Measurements from ENCODE around the gene SMCR8. TPM values are rescaled to one million over a fixed set of nuclear protein-coding genes. Genes with fewer than 3 reads are reported as not detected.
A peak's percentile ranks its signal among the peaks of the same experiment; 100 is the strongest.

SMCR8 gene
- total and polyA plus RNA-seq, 2 of the 8 experiments (the other 6 are each of a cell fraction or from before 2014, with no cell fraction given) = 6.9 to 18.5 TPM

DNA sequence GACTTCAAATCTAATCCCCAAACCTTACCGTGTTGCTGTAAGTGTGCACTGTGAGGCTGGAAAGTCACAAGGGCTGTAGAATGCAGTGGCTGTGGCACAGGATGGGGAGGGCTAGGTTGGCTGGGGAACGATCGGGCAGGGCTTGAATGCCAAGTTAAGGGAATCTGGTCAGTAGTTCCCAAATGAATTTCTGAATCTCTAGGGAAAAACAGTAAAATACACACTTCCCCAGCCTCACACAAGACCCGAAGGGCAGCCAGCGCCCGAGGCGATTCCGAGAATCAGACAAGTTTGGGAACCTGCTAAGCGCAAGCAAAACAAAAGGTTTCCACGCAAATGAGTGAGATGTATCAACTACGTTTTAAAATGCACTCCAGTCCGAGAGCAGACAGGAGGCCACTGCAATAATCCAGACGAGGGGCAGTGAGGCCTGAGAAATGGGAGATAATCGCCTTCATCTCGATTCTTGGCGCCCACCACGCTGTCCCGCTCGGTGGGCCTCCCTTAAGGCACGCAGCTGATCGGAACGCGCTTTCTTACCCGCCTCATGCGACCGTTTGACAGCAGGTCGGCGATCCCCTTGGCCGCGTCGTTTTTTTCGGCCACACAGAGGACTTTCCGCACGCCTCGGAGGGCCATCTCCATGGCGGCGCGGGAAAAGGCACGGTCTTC lies 898 bp upstream of the SMCR8 start:
- peaks cover 30 to 77% of the 10 kb centered on the region in 2 experiments for H3K79me2 ChIP-seq (ENCODE audit: control insufficient read depth in 1 of 2, insufficient read depth in 2 of 2, low read length in 2 of 2)
- H3K18ac ChIP-seq (ENCODE audit: extremely low read depth, low read length) = peak overlapping the region; percentile 52; the same call in 1 of the 2 replicates
- H3K14ac ChIP-seq (ENCODE audit: insufficient read length) = no peak overlapping the region
- peak overlapping the region; percentile 96 to 100 for H3K4me2 ChIP-seq (ENCODE audit: insufficient read depth in 1 of 2, low read depth in 2 of 2, low read length in 2 of 2)
- H2BK12ac ChIP-seq (ENCODE audit: low read depth, low read length) = no peak overlapping the region
- H3K4me3 ChIP-seq (ENCODE audit: extremely low read depth in 1 of 4, insufficient read depth in 2 of 4, low read depth in 3 of 4, low read length in 4 of 4) = peak overlapping the region; percentile 83 to 92 (median 86)
- FAIRE-seq (no peak), DNase-seq (ENCODE audit: low read depth in 1 of 2, low spot score in 2 of 2) (no peak)
- ChIA-PET POLR2A (ENCODE audit: partially characterized antibody) (interaction anchor here (0.6 to 2.7 kb wide), 15 partner anchors 9 to 131 kb away, joined by 3 to 15 read pairs (median 5); partner anchors contain the start of genes ALKBH5, LLGL1 and SHMT1), CTCF (ENCODE audit: partially characterized antibody) (interaction anchor here (0.6 to 0.8 kb wide), 2 partner anchors 67 to 97 kb away, joined by 3 read pairs; no protein-coding TSS in a partner anchor)
- H4K5ac ChIP-seq (ENCODE audit: insufficient read length, low read depth, low read length) = peak overlapping the region; percentile 61
- no peak overlapping the region for H2AFZ ChIP-seq (ENCODE audit: low read length)
- H3K23ac ChIP-seq (ENCODE audit: insufficient read length) = peak overlapping the region; percentile 19
- H3K27me3 ChIP-seq (replicated peaks in 1 of 4; ENCODE audit: control insufficient read depth in 3 of 4, extremely low read depth in 1 of 4, insufficient read depth in 3 of 4, low read length in 3 of 4) = no peaks in the 10 kb centered on the region
- H3K36me3 ChIP-seq (ENCODE audit: control insufficient read depth in 2 of 4, insufficient read depth in 4 of 4, low read length in 3 of 4) = peaks cover 0 to 28% (median 12%) of the 10 kb centered on the region in 4 experiments; a peak in 4 of 8 replicates
- WGBS, 2 experiments (ENCODE audit: extremely low coverage in 1 of 2, insufficient coverage in 1 of 2, insufficient read length in 1 of 2, insufficient replicate concordance in 2 of 2, low coverage in 1 of 2, low lambda C conversion rate in 2 of 2, missing lambda C conversion rate in 1 of 2) = 4% methylated on average over 34 of the region's 39 CpGs; no CpG with 5 or more reads in 1 of the 2 experiments
- no peak overlapping the region for H2BK20ac ChIP-seq (ENCODE audit: low read length)
- H4K20me1 ChIP-seq (replicated peaks in 1 of 2; ENCODE audit: control insufficient read depth in 1 of 2, insufficient read depth in 2 of 2, low read length in 2 of 2) = peaks cover 16 to 20% of the 10 kb centered on the region in 2 experiments
- H3K79me1 ChIP-seq (ENCODE audit: low read depth, low read length) = peaks cover 24% of the 10 kb centered on the region
- H3K4ac ChIP-seq (replicated peaks; ENCODE audit: insufficient read length, low read depth, low read length) = no peak overlapping the region
- peak overlapping the region; percentile 94 for H2BK5ac ChIP-seq (ENCODE audit: low read depth, low read length)
- H4K8ac ChIP-seq (ENCODE audit: extremely low read depth, insufficient read depth, low read length) = peak overlapping the region; percentile 92
- H3K9ac ChIP-seq (replicated peaks in 1 of 4; ENCODE audit: extremely low read depth in 1 of 4, low read depth in 3 of 4, low read length in 3 of 4) = peak overlapping the region; percentile 81 to 91 (median 86)
- H3K27ac ChIP-seq (ENCODE audit: low read depth, low read length) = peak overlapping the region; percentile 84
- no peak overlapping the region for H2BK15ac ChIP-seq (ENCODE audit: low read length)
- peaks cover 7% of the 10 kb centered on the region for H3K23me2 ChIP-seq (ENCODE audit: low read depth, low read length)
- H2AK5ac ChIP-seq (ENCODE audit: low read depth, low read length) = peak overlapping the region; percentile 5; the same call in 1 of the 2 replicates
- peaks cover 0 to 12% (median 4%) of the 10 kb centered on the region in 4 experiments; a peak in 5 of 7 replicates for H3K4me1 ChIP-seq (replicated peaks in 1 of 4; ENCODE audit: control insufficient read depth in 3 of 4, insufficient read depth in 4 of 4, low read length in 3 of 4)
- no peaks in the 10 kb centered on the region for H3K9me3 ChIP-seq (ENCODE audit: insufficient read depth in 2 of 2, low read depth in 1 of 2, low read length in 1 of 2)
- H2BK120ac ChIP-seq (replicated peaks; ENCODE audit: low read depth, low read length) = no peak overlapping the region
- peak overlapping the region; percentile 52 for H4K91ac ChIP-seq (replicated peaks; ENCODE audit: insufficient read length, low read length)
- H3K56ac ChIP-seq (replicated peaks; ENCODE audit: insufficient read length, low read depth, low read length) = peak overlapping the region; percentile 56
- TF ChIP-seq POLR2A (IDR thresholded peaks at IDR 0.05; ENCODE audit: control extremely low read depth in 1 of 2, low read depth in 2 of 2, low read length in 2 of 2) (peak; percentile 3 to 34; a peak in 1 of 3 replicates), SIX5 (IDR thresholded peaks at IDR 0.05; ENCODE audit: low read depth, low read length) (no peak), HDAC2 (IDR thresholded peaks at IDR 0.05; ENCODE audit: borderline replicate concordance in 1 of 2, low read depth in 2 of 2, low read length in 2 of 2) (peak; percentile 15 to 25; a peak in 1 of 4 replicates), KDM1A (IDR thresholded peaks at IDR 0.05; ENCODE audit: borderline replicate concordance, low read length) (no peak), POLR2AphosphoS5 (IDR thresholded peaks at IDR 0.05; ENCODE audit: low read depth, low read length) (no peak), SAP30 (IDR thresholded peaks at IDR 0.05; ENCODE audit: insufficient read depth, insufficient replicate concordance, low read length) (peak; percentile 41), POU5F1 (IDR thresholded peaks at IDR 0.05; ENCODE audit: low read depth, low read length) (no peak), TAF1 (IDR thresholded peaks at IDR 0.05; ENCODE audit: low read depth, low read length) (no peak), JUN (IDR thresholded peaks at IDR 0.05; ENCODE audit: low read depth, low read length) (no peak), PHF8 (conservative IDR thresholded peaks at IDR 0.05; ENCODE audit: low read depth, low read length) (peak; percentile 37)
- TF ChIP-seq, protein P1, sequence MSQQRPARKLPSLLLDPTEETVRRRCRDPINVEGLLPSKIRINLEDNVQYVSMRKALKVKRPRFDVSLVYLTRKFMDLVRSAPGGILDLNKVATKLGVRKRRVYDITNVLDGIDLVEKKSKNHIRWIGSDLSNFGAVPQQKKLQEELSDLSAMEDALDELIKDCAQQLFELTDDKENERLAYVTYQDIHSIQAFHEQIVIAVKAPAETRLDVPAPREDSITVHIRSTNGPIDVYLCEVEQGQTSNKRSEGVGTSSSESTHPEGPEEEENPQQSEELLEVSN (IDR thresholded peaks at IDR 0.05) = no peak; the same call in 1 of the 2 replicates
